Measurements from ENCODE around the gene DNAJC18.
"Not testable (repeated sequence)": the region's sequence is repeated elsewhere in the genome, so short reads cannot be mapped to it uniquely, and the experiment has no call there.

DNAJC18 gene

GRCh38 chr5:139402561-139403158, 36.7 kb downstream of the DNAJC18 start:
- peak; percentile 37 for DNase-seq

- no peak for DNase-seq
Measured at GRCh38 chr5:139401546-139401945, 37.8 kb downstream of the DNAJC18 start.

GRCh38 chr5:139399501-139400121, 39.7 kb downstream of the DNAJC18 start:
- DNase-seq, result no peak

DNA sequence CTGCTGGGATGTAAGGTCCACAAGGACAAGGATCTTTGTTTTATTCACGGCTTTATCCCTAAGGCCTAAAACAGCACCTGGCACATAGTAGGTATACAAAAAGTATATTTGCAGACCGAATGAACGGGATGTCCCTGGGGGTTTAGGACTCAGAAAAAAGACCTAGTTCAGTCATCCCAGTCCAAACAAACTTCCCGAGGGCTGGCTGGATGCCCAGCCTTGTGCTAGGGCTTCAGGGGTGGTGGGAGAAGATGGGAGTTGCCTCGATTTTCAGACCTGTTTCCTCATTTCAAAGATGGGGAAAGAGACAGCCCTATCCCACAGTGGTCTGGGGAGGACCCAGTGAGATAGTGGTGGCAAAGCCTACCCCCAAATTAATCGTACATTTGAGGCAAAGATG, 41.4 kb downstream of the DNAJC18 start:
- no peak for DNase-seq

GRCh38 chr5:139396691-139397090, 42.6 kb downstream of the DNAJC18 start:
- no peak for DNase-seq

DNA sequence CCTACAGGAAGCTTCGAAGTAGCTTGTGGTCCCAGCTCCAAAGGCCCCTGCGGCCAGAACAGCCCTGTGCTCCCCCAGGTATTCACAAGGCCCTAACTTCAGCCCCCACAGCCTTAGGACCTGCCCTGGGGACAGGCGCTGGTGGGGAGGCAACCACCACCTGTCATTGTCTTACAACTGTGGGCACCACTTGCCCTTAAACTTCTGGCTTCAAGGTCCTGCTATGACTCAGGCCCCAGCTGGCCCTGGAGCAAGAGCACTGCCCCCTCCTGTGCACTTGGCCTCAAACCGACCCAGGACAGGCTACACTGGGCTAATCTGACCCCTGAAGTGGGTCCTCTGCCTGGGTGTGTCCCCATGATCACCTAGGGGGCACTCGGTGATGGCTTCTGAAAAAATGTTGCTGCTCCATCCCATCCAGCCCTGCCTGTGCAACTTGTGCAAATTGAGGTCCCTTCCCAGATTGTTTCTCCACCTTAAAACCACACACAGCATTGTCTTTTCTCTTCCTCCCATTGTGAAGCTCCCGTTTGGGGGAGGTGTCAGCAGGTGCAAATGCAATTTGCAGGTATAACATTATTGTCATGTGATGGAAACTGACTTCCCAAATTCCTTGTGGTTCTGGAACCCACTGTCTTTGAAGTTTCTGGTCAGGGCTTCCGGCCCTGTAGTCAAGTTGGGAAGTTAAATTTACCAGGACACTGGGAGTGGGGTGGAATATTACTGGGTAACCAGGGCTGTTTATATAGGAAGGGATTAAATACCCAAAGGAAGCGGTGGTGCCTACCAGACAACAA, 43.3 kb downstream of the DNAJC18 start:
- no peak for DNase-seq

DNA sequence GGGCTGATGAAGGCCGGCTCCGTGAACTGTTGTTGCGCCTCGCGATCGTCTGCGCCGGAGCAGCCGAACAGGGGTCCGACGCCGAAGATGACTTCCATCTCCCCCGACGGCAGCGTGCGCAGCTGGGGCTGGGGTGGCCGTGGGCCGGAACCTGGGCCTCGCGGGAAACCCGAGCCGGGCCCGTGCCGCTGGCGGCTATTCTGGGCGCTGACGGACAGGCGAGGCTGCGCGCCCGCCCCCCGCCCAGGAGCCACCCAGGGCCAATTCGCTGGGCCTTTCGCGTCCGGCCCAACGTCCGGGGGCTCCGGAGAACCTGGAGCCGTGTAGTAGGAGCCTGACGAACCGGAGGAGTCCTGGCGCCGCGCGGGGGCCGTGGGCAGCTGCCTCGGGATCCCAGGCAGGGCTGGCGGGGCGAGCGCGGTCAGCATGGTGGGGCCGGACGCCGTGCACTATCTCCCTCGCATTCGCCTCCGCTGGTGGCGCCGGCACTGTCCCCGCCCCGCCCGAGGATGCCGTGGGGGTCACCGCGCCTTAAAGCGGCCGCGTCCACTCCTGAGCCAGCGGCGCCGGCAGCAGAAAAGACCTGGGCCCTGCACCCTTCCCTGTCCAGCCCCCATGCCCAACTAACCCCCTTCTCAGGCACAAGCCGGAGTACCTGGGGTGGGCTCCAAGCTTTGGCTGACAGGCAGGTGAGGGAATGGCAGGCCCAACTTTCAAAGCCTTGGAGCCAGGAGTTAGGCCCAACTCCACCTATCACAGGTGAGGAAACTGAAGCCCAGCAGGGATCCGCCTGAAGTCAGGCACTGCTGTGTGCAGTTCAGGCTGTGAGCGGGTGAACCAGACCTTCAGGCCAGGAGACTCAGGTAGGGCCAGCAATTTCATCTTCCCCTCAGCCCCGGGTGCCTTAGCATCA, 44.4 kb downstream of the DNAJC18 start, which contains the start of gene PROB1:
Gene PROB1, minus strand, starts transcription at position 451 of the 913 bp plus-strand sequence. Its CDS starts 23 bp downstream, at position 428.
- no peak for DNase-seq

GRCh38 chr5:139394123-139394653, 45.1 kb downstream of the DNAJC18 start:
- DNase-seq, result peak; percentile 65

GRCh38 chr5:139393497-139394122, 45.7 kb downstream of the DNAJC18 start:
- peak; percentile 19 for DNase-seq

GRCh38 chr5:139392678-139393496, 46.4 kb downstream of the DNAJC18 start:
- peak; percentile 77 for DNase-seq

GRCh38 chr5:139392324-139392677, 47.0 kb downstream of the DNAJC18 start:
- DNase-seq, result no peak

GRCh38 chr5:139391570-139392323, 47.6 kb downstream of the DNAJC18 start:
- DNase-seq, result no peak

DNA sequence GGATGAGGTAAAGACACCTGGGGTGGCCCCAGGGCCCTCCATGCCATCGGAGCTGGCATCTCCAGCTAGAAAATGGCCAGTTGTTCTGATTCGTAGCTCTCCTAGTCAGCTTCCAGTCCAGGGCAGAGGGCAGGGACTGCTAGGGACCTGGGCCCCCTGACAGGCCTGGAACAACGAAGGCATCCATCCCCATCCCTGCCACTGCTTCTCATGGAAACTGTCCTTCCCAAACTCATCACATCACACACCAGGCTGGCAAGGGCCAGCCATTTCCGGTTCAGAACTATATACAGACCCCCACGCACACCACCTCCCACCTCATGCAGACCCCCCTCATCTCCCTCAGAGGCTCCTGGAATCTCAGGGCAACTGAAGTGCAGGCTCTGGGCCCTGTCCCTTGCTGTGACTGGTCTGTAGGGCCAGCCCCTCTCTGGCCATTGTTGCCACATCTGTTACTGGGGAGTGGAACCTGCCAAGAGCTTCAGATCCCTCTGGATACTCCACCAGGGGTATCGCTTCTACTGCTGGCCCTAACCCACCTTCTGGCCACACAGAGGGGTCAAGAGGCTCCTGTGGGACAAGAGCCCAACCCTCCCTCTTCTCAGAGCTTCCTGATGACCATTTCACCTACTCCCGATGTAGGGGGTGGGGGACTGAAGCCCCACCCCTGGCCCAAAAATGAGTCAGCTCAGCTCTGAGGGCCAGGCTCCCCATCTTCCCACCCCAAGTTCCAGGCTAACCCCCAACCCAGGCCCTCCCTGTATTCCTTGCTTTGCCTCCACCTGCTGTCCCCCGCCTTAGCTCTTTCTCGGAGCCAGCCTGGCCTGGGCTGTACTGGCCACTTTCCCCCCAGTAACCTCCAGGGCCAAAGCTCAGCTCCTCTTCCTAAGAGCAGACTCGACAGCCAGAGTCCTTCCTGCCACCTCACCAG, 48.4 kb downstream of the DNAJC18 start:
- DNase-seq, result no peak

GRCh38 chr5:139389701-139390638, 49.4 kb downstream of the DNAJC18 start, which contains the start of gene MZB1:
Gene MZB1, minus strand, starts transcription at chr5:139389913. Its CDS starts 57 bp downstream, at chr5:139389856.
- DNase-seq, result peak; percentile 56

GRCh38 chr5:139388198-139388821, 51.0 kb downstream of the DNAJC18 start:
- no peak for DNase-seq

DNA sequence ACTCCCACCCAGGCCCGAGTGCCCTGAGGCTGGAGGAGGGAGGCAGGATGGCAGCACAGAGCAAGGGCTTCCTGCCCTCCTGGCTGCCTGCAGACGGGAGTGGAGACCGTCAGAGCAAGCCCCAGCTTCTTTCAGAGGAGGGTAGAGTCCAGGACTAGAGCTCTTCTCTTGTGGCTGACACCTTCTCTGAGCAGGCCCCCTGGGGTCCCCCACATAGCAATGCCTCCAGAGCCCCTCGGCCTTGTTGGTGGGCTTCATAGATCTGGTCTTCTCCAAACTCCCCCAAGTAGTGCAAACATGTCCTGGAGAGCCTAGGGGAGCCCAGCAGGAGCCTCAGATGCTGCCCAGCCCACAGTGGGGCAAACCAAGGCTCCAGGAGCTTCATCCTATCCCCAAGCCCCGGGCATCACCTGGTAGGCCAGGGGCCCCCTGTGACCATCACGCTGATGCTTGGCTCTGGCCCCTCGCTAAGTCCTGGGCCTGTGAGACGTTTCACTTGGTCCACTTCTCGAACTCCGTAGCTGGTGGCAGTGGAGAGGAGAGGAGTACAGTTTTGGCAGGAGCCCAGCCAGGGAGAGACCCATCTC, 51.6 kb downstream of the DNAJC18 start:
- no peak for DNase-seq

- DNase-seq, result not testable (repeated sequence)
Measured at GRCh38 chr5:139386956-139387355, 52.4 kb downstream of the DNAJC18 start.

Data from CD4-positive, alpha-beta T cell treated with Interleukin-6 for 4 hours (primary cell).